GM23248 (cell line): ENCODE results near the gene EXOC6. TPM values are rescaled to one million over a fixed set of nuclear protein-coding genes. Genes with fewer than 3 reads are reported as not detected.

Experiments used
- DNase-seq: peaks from one replicate; pipeline ENCODE4 v3.0.0-alpha.2; 2015
- H2AFZ ChIP-seq: fragments of 200-600 bp; sonication (generic); 2 replicates; pipeline ENCODE4 v1.6.1; 2016; ENCODE audit warnings: antibody characterized with exemption
- H3F3A ChIP-seq: fragments of 200-600 bp; sonication (generic); 2 replicates; pipeline ENCODE4 v1.6.1; 2016; ENCODE audit warnings: mild to moderate bottlenecking, antibody characterized with exemption, mixed run types; ENCODE audit not compliant: insufficient read depth
- H3K27ac ChIP-seq: fragments of 200-600 bp; sonication (generic); 2 replicates; pipeline ENCODE4 v1.5.1; 2016; ENCODE audit warnings: mild to moderate bottlenecking
- H3K27me3 ChIP-seq: fragments of 200-600 bp; sonication (generic); replicated peaks from 2 replicates; pipeline ENCODE4 v1.6.1; 2016; ENCODE audit warnings: mild to moderate bottlenecking; ENCODE audit not compliant: insufficient read depth
- H3K36me3 ChIP-seq: fragments of 200-600 bp; sonication (generic); 2 replicates; pipeline ENCODE4 v1.6.1; 2016; ENCODE audit warnings: low read depth, mild to moderate bottlenecking
- H3K4me1 ChIP-seq: fragments of 200-600 bp; sonication (generic); 2 replicates; pipeline ENCODE4 v1.6.1; 2016; ENCODE audit warnings: mild to moderate bottlenecking; ENCODE audit not compliant: insufficient read depth
- H3K4me2 ChIP-seq: fragments of 200-600 bp; sonication (generic); one replicate; pipeline ENCODE4 v1.6.1; 2016; ENCODE audit warnings: mild to moderate bottlenecking; ENCODE audit not compliant: unreplicated experiment
- H3K4me3 ChIP-seq: fragments of 200-600 bp; sonication (generic); 2 replicates; pipeline ENCODE4 v1.5.1; 2016; ENCODE audit warnings: mild to moderate bottlenecking
- H3K79me2 ChIP-seq: fragments of 200-600 bp; sonication (generic); 2 replicates; pipeline ENCODE4 v1.6.1; 2016; ENCODE audit warnings: mild to moderate bottlenecking; ENCODE audit not compliant: insufficient read depth
- H3K9ac ChIP-seq: fragments of 200-600 bp; sonication (generic); 2 replicates; pipeline ENCODE4 v1.6.1; 2016; ENCODE audit warnings: mild to moderate bottlenecking
- H3K9me2 ChIP-seq: fragments of 200-600 bp; sonication (generic); 2 replicates; pipeline ENCODE4 v1.6.1; 2016; ENCODE audit warnings: mixed run types, mild to moderate bottlenecking, moderate library complexity; ENCODE audit not compliant: insufficient read depth
- H3K9me3 ChIP-seq: fragments of 200-600 bp; sonication (generic); one replicate; pipeline ENCODE4 v1.6.1; 2017; ENCODE audit warnings: low read depth
- H4K20me1 ChIP-seq: fragments of 200-600 bp; sonication (generic); 2 replicates; pipeline ENCODE4 v1.6.0; 2016; ENCODE audit not compliant: insufficient read depth
- EZH2 ChIP-seq: fragments of 200-600 bp; sonication (generic); IDR thresholded peaks from 2 replicates; pipeline ENCODE4 v1.6.1; 2018; ENCODE audit warnings: antibody characterized with exemption, mild to moderate bottlenecking; ENCODE audit not compliant: insufficient read depth, poor library complexity, severe bottlenecking
- EZH2phosphoT487 ChIP-seq: fragments of 200-600 bp; sonication (generic); IDR thresholded peaks from 2 replicates; pipeline ENCODE4 v1.6.1; 2018; ENCODE audit warnings: antibody characterized with exemption, moderate library complexity, mild to moderate bottlenecking, low read depth; ENCODE audit not compliant: insufficient read depth
- WGBS, 2 experiments: methylation state at CpG; one replicate each; pipeline ENCODE4 v1.1.6; 2015 to 2017; ENCODE audit warnings: low lambda C conversion rate in 2 of 2, low coverage in 1 of 2; ENCODE audit errors: missing lambda C conversion rate in 2 of 2; 5-methylcytosine and 5-hydroxymethylcytosine counted together
- in situ Hi-C: fragments of 300-500 bp; cut with MboI; formaldehyde crosslinking; loops from 2 replicates; pipeline ENCODE4 v1.15.0; 2020
- polyA plus RNA-seq: library from polyadenylated mRNA; unstranded; fragments of >200 nt; fragmentation: Nextera tagmentation; extraction: Ambion mirVana; gene quantifications from 2 replicates; pipeline ENCODE4 v1.2.1, GENCODE V29; 2016
- total RNA-seq: library from RNA; depleted of rRNA; stranded (reverse); fragments of >200 nt; shearing (Covaris generic); gene quantifications from 2 replicates; pipeline ENCODE4 v1.2.3, GENCODE V29; 2014

EXOC6 gene
- total and polyA plus RNA-seq, 2 experiments from 2014 or later, result 2.0 to 3.4 TPM

DNA sequence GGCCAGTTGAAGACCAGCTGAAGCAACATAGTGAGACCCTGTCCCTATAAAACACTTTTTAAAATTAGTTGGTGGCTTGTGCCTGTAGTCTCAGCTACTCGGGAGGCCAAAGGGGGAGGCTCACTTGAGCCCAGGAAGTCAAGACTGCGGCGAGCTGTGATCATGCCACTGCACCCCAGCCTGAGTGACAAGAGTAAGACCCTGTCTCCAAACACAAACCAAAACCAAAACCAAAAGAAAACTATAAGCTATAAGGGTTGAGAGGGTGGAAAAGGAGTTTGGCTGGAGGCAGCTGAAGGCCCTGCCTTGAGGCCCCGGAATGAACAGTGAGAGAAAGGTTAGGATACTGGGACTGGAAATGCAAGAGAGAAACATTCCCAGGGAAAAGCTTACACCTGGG, 10.9 kb upstream of the EXOC6 start:
- H3K27me3 ChIP-seq, result no peaks in the 10 kb centered on the region
- no peak overlapping the region for H3K4me3 ChIP-seq
- no peak overlapping the region for H3K4me2 ChIP-seq
- 72 to 79% methylated on average over 4 of the region's 4 CpGs for WGBS, 2 experiments
- no peaks in the 10 kb centered on the region for H3K9me2 ChIP-seq
- no peaks in the 10 kb centered on the region for H3F3A ChIP-seq
- H3K27ac ChIP-seq, result no peak overlapping the region
- no peak for DNase-seq
- in situ Hi-C loops, result no loop called here
- TF ChIP-seq EZH2 (no peak), EZH2phosphoT487 (no peak)
- 0 out of 2 replicates have a peak, but pooled peaks cover 3% of the 10 kb centered on the region for H3K4me1 ChIP-seq
- H4K20me1 ChIP-seq, result no peaks in the 10 kb centered on the region
- H2AFZ ChIP-seq, result no peak overlapping the region
- no peaks in the 10 kb centered on the region for H3K36me3 ChIP-seq
- no peaks in the 10 kb centered on the region for H3K79me2 ChIP-seq
- no peaks in the 10 kb centered on the region for H3K9me3 ChIP-seq
- no peak overlapping the region for H3K9ac ChIP-seq

DNA sequence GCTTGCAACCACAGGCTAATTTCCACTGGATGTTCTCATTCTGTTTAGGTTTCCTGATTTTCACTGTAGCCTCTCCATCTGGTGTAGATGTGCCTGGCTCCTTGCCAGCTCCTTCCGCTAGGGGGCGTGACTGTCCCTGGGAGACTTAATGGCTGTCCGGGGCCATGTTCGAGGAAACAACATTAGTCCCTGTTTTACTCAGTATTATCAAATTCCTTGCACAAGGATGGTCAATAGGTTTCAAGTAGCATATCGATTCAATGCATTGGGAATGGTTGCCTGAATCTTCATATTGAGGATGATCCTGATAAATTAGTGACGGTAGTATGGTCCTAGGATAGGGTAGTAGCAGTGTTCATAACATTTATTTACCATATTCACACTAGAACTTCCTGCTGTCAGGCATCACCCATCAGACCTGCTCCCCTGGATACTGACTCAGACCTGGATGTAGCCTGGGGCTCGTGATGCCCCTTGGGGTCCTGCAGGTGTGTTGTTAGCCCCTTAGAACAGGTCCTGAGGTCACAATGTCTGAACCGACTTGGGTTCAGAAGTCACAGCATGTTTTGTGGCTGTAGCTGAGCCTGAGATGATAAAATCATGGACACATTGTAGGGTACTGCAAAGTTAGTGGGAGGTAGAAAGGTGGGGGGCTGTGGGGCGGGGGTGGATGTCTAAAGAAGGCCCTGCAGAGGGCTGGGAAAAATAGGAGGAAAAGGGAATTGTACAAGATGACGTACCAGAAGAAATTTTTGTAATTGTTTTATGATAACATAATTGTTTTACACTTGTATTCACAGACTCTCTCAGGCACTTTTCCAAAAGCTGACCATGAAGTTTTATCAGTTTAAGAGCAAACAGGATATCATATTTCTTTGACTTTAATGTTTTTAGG, 8.9 kb upstream of the EXOC6 start:
- Histone ChIP-seq H3K27ac (no peak overlapping the region), H3K79me2 (no peaks in the 10 kb centered on the region), H3K9me2 (no peaks in the 10 kb centered on the region), H3K4me3 (no peak overlapping the region), H3K27me3 (no peaks in the 10 kb centered on the region), H3K9ac (no peak overlapping the region), H3K4me1 (0 out of 2 replicates have a peak, but pooled peaks cover 3% of the 10 kb centered on the region), H3K36me3 (no peaks in the 10 kb centered on the region), H2AFZ (no peak overlapping the region; the same call in 1 of the 2 replicates), H3K4me2 (no peak overlapping the region), H4K20me1 (no peaks in the 10 kb centered on the region), H3K9me3 (no peaks in the 10 kb centered on the region), H3F3A (no peaks in the 10 kb centered on the region)
- in situ Hi-C loops, result no loop called here
- WGBS, 2 experiments, result 39 to 42% methylated on average over 9 to 10 of the region's 10 CpGs
- peak; percentile 41 for DNase-seq
- TF ChIP-seq EZH2phosphoT487 (no peak), EZH2 (no peak)

DNA sequence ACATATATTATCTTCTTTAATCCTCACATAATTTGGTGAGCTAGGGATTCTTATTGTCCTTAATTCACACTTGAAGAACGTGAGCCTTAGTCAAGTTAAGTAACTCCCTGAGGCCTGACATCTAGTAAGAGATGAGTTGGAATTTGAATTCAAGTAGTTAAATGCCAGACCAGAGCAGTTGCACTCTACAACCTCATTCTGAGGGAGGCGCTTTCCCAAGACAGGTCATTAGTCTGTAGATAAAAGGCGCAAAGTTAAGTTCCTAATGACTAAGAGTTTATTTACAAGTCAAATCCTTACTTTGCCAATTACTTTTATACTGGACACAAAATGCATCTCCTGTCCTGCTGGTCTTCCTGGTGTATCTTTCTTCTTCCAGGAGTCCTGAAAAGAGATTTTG, 3.6 kb upstream of the EXOC6 start:
- Histone ChIP-seq H3K4me3 (no peak overlapping the region), H2AFZ (no peak overlapping the region), H4K20me1 (no peaks in the 10 kb centered on the region), H3K9ac (no peak overlapping the region), H3K4me1 (no peaks in the 10 kb centered on the region; the same call in 1 of the 2 replicates), H3K4me2 (no peak overlapping the region), H3F3A (no peaks in the 10 kb centered on the region), H3K9me3 (no peaks in the 10 kb centered on the region), H3K27ac (no peak overlapping the region), H3K9me2 (no peaks in the 10 kb centered on the region), H3K79me2 (no peaks in the 10 kb centered on the region), H3K36me3 (no peaks in the 10 kb centered on the region), H3K27me3 (no peaks in the 10 kb centered on the region)
- 62 to 67% methylated on average over 3 of the region's 3 CpGs for WGBS, 2 experiments
- DNase-seq, result no peak
- TF ChIP-seq EZH2phosphoT487, result no peak
- no peak for TF ChIP-seq EZH2
- in situ Hi-C loops, result no loop called here

DNA sequence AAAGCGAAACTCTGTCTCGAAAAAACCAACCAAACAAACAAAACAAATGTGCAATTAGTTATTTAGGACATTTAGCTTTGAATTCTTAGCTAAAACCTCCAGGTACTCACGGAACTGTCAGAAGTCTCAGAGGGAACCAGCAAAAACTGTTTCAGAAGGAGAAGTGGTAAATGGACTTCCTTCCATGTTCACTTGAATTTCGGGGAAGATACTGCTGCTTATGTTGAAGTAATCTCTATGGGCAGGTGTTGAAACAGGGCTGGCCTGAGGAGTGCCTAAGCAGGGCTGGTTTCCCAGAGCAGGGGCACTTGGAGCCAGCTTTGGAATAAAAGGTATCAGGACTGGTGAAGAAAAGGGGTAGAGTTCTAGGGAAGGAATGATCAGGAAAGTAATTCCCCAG, 2.4 kb upstream of the EXOC6 start:
- H3K9me2 ChIP-seq, result no peaks in the 10 kb centered on the region

More for the DNA sequence above, 2.4 kb upstream of the EXOC6 start:
- no peak overlapping the region for H3K9ac ChIP-seq
- no peaks in the 10 kb centered on the region; the same call in 1 of the 2 replicates for H3K4me1 ChIP-seq
- no peaks in the 10 kb centered on the region for H3K27me3 ChIP-seq
- H3K27ac ChIP-seq, result no peak overlapping the region
- DNase-seq, result no peak
- H2AFZ ChIP-seq, result no peak overlapping the region
- H3K4me2 ChIP-seq, result no peak overlapping the region
- H4K20me1 ChIP-seq, result no peaks in the 10 kb centered on the region
- TF ChIP-seq EZH2phosphoT487 (no peak), EZH2 (no peak)
- 69 to 72% methylated on average over 4 of the region's 4 CpGs for WGBS, 2 experiments
- H3K79me2 ChIP-seq, result no peaks in the 10 kb centered on the region
- H3K36me3 ChIP-seq, result no peaks in the 10 kb centered on the region
- no peak overlapping the region for H3K4me3 ChIP-seq
- no peaks in the 10 kb centered on the region for H3K9me3 ChIP-seq
- H3F3A ChIP-seq, result no peaks in the 10 kb centered on the region
- in situ Hi-C loops, result no loop called here
